Kidney tubule cell (primary cell): ENCODE measurements around the gene RAPGEF1.
A peak's percentile ranks its signal among the peaks of the same experiment; 100 is the strongest.
"Not testable (repeated sequence)": the region's sequence is repeated elsewhere in the genome, so short reads cannot be mapped to it uniquely, and the experiment has no call there.

Experiments
- DNase-seq: peaks from one replicate; pipeline ENCODE4 v3.0.0-alpha.2; 2018; ENCODE audit warnings: low spot score

The RAPGEF1 gene

GRCh38 chr9:131727795-131728545 lies 11.9 kb downstream of the RAPGEF1 start:
- DNase-seq, result peak; percentile 37

GRCh38 chr9:131727184-131727759 lies 12.6 kb downstream of the RAPGEF1 start:
- peak; percentile 79 for DNase-seq

- no peak for DNase-seq
Observed at GRCh38 chr9:131724683-131725082, 15.2 kb downstream of the RAPGEF1 start.

GRCh38 chr9:131723632-131724031 lies 16.2 kb downstream of the RAPGEF1 start:
- DNase-seq, result no peak

- DNase-seq, result no peak
Observed at GRCh38 chr9:131722255-131722654, 17.6 kb downstream of the RAPGEF1 start.

- DNase-seq, result peak; percentile 66
Observed at GRCh38 chr9:131721076-131721475, 18.8 kb downstream of the RAPGEF1 start.

- DNase-seq, result no peak
Observed at GRCh38 chr9:131720330-131720729, 19.5 kb downstream of the RAPGEF1 start.

GRCh38 chr9:131719262-131719908 lies 20.5 kb downstream of the RAPGEF1 start:
- DNase-seq, result no peak

GRCh38 chr9:131717719-131718460 lies 22.0 kb downstream of the RAPGEF1 start:
- no peak for DNase-seq

GRCh38 chr9:131715906-131716305 lies 24.0 kb downstream of the RAPGEF1 start:
- no peak for DNase-seq

GRCh38 chr9:131714821-131715220 lies 25.1 kb downstream of the RAPGEF1 start:
- DNase-seq, result no peak

- DNase-seq, result peak; percentile 83
Observed at GRCh38 chr9:131714161-131714646, 25.7 kb downstream of the RAPGEF1 start.

- no peak for DNase-seq
Observed at GRCh38 chr9:131713016-131713415, 26.9 kb downstream of the RAPGEF1 start.

- no peak for DNase-seq
Observed at GRCh38 chr9:131712151-131712716, 27.6 kb downstream of the RAPGEF1 start.

GRCh38 chr9:131709771-131710431 lies 30.0 kb downstream of the RAPGEF1 start:
- no peak for DNase-seq

- not testable (repeated sequence) for DNase-seq
Observed at GRCh38 chr9:131709010-131709770, 30.7 kb downstream of the RAPGEF1 start.

- peak; percentile 21 for DNase-seq
Observed at GRCh38 chr9:131708226-131709002, 31.5 kb downstream of the RAPGEF1 start.

- peak; percentile 64 for DNase-seq
Observed at GRCh38 chr9:131707733-131708157, 32.1 kb downstream of the RAPGEF1 start.

GRCh38 chr9:131707050-131707449 lies 32.8 kb downstream of the RAPGEF1 start:
- DNase-seq, result no peak

GRCh38 chr9:131706608-131706970 lies 33.3 kb downstream of the RAPGEF1 start:
- no peak for DNase-seq
